Inferior parietal cortex (tissue), 1 donor: ENCODE data around the gene E2F1.
"Not testable (repeated sequence)": the region's sequence is repeated elsewhere in the genome, so short reads cannot be mapped to it uniquely, and the experiment has no call there.

Experiments used
- DNase-seq: peaks from one replicate; pipeline ENCODE4 v3.0.0-alpha.2; 2016; ENCODE audit errors: extremely low spot score

Gene E2F1

GRCh38 chr20:33710681-33711445 is 24.7 kb upstream of the E2F1 start:
- DNase-seq: no peak

DNA sequence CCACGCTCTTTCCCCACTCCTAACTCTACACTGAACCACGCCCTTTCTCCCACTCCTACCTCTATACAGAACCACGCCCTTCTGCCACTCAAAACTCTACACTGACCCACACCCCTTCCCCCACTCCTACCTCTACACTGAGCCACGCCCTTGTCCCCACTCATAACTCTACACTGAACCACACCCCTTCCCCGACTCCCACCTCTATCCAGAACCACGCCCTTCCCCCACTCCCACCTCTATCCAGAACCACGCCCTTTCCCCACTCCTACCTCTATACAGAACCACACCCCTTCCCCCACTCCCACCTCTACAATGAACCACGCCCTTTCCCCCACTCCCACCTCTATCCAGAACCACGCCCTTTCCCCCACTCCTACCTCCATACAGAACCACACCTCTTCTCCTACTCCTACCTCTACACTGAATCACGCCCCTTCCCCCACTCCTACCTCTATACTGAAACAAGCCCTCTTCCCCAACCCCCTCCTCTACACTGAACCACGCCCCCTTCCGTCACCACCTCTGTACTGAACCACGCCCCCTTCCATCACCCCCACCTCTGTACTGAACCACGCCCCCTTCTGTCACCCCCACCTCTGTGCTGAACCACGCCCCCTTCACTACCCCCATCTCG is 23.8 kb upstream of the E2F1 start:
- DNase-seq: no peak

DNA sequence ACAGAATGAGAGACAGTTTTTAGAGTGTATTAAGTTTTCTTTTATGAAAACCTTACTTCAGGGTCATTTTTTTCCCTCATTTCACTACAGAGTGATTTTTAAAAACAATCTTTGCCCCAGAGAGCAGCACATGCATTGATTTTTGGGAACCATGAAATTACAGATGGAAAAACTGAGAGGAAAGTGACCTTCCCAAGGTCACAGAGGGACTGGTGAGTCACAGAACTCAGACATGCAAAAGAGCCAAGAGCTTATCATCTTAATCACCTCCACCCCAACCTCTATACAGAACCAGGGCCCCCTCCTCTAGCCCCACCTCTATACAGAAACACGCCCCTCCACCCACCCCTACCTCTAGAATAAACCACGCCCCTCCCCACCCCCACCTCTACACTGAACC is 23.2 kb upstream of the E2F1 start:
- no peak for DNase-seq

- no peak for DNase-seq
Measured at GRCh38 chr20:33707668-33708067, 21.5 kb upstream of the E2F1 start.

DNA sequence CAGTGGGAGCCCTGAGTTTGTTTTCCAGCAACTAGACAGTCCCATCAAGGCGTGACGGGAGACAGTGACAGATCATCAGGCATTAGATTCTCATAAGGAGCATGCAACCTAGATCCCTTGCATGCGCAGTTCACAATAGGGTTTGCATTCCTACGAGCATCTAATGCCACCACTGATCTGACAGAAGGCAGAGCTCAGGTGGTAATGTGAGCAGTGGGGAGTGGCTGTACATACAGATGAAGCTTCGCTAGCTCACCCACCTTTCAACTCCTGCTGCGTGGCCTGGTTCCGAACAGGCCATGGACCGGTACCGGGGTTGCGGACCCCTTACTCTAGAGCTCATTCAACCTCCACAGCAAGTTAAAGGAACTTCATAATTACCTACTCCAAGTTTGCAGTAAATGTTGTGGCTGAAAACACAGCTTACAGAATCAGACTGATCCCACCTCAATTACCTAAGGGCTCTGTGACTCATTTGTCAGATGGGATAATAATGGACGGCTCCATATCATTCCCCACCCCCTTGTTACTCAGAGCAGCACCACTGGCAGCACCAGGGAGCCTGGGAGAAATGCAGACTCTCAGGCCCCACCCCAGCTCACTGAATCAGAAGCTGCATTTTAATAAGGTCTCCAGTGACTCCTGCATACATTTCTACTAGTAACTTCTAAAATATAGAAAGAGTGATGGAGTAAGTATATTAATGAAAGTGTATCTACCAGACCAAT is 18.2 kb upstream of the E2F1 start:
- DNase-seq: no peak

- DNase-seq: no peak
Measured at GRCh38 chr20:33703498-33704137, 17.4 kb upstream of the E2F1 start.

DNA sequence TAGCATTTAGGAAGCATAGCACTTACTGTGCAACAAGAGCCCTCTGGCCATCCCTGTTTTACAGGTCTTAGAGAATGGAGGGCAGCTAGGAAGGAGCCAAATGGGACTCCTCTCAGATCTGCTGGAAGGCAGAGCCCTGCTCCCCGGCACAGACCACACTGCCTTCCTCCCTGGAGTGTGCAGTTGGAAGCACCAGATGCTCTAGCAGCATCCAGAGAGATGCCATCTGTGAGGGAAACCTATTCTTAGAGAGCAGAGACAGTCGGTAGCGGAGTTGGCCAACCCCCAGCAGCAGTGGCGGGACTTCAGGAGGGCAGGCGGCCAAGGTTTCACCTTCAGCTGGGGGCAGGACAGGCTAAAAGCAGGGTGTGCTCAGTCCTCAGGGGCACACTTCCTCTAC is 16.7 kb upstream of the E2F1 start:
- DNase-seq: peak; percentile 60

DNA sequence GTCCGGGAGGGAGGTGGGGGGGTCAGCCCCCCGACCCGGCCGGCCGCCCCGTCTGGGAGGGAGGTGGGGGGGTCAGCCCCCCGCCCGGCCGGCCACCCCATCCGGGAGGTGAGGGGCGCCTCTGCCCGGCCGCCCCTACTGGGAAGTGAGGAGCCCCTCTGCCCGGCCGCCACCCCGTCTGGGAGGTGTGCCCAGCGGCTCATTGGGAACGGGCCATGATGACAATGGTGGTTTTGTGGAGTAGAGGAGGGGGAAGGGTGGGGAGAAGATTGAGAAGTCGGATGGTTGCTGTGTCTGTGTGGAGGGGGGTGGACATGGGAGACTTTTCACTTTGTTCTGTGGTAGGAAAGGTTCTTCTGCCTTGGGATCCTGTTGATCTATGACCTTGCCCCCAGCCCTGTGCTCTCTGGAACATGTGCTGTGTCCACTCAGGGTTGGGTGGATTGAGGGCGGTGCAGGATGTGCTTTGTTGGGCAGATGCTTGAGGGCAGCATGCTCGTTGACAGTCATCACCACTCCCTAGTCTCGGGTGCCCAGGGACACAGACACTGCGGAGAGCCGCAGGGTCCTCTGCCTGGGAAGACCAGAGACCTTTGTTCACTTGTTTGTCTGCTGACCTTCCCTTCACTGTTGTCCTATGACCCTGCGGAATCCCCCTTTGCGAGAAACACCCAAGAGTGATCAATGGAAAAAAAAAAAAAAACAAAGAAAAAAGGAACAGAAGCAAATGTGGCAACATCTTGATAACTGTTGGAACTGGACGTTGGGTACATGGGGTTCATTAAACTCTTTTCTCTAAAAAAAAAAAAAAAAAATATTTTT is 15.7 kb upstream of the E2F1 start:
- no peak for DNase-seq

DNA sequence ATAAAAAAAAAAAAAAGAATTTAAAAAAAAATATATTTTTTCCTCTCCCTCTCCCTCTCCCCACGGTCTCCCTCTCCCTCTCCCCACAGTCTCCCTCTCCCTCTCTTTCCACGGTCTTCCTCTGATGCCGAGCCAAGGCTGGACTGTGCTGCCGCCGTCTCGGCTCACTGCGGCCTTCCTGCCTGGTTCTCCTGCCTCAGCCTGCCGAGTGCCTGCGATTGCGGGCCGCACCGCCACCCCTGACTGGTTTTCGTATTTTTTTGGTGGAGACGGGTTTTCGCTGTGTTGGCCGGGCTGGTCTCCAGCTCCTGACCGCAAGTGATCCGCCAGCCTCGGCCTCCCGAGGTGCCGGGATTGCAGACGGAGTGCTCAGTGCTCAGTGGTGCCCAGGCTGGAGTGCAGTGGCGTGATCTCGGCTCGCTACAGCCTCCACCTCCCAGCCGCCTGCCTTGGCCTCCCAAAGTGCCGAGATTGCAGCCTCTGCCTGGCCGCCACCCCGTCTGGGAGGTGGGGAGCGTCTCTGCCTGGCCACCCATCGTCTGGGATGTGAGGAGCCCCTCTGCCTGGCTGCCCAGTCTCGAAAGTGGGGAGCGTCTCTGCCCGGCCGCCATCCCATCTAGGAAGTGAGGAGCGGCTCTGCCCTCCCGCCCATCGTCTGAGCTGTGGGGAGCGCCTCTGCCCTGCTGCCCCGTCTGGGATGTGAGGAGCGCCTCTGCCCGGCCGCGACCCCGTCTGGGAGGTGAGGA is 14.7 kb upstream of the E2F1 start:
- not testable (repeated sequence) for DNase-seq

GRCh38 chr20:33698966-33699365 is 12.8 kb upstream of the E2F1 start:
- DNase-seq: not testable (repeated sequence)

GRCh38 chr20:33697129-33697528 is 10.9 kb upstream of the E2F1 start:
- peak; percentile 77 for DNase-seq

GRCh38 chr20:33696448-33696847 is 10.3 kb upstream of the E2F1 start:
- DNase-seq: no peak

DNA sequence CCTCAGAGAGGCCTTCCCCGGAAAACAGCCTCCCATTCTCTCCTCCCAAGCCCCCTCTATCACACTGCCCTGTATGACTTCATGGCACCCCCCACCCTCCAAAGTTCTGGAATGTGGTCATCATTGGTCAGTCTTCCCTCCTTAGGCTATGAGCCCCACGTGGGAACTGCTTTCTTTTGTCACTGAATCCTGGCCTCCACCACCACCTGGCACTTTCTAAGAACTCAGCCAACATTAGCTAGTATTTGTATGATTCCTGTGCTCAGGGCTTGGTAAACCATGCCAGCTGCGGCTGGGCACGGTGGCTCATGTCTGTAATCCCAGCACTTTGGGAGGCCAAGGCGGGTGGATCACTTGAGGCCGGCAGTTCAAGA is 8.4 kb upstream of the E2F1 start:
- DNase-seq: no peak

DNA sequence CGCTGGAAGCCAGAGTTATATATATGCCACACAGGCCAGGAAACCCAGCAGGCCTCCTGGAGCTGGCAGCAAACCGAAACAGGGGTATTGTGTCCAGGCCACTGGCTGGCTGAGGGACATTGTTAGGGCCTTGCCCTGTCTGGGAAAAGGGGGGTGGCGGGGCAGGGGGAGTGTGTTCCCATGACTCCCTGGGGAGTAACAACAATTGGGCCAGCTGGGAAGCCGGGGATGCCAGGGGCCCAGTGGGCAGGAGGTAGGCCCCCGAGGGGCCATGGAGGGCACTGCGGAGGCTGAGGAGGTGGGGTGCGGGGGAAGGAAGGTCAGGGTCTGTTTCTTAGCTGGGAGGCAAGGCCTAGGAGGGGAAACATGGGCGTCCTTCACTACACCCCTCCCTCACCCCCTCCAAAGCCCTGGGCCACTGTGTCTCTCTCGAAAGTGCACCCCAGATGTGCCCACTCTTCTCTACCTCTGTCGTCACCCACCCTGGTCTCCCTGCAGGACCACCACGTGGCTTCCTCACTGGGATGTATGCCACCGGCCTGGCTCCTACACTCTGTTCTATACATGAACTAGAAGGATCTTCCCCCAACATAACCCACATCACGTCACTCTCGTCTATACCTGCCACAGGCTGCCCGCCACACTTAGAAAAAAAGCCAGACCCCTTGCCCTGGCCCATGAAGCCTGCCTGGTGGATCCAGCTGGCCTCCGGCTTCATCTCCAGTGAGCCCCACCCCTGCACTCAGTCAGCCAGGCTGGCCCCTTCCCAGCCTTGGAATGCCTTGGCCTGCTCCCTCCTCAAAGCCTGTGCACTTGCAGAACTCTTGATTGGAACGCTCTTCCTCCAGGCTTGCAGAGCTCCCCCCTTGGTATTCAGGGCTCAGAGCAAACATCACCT is 7.8 kb upstream of the E2F1 start:
- DNase-seq: peak; percentile 47

- no peak for DNase-seq
Measured at GRCh38 chr20:33693289-33693688, 7.1 kb upstream of the E2F1 start.

DNA sequence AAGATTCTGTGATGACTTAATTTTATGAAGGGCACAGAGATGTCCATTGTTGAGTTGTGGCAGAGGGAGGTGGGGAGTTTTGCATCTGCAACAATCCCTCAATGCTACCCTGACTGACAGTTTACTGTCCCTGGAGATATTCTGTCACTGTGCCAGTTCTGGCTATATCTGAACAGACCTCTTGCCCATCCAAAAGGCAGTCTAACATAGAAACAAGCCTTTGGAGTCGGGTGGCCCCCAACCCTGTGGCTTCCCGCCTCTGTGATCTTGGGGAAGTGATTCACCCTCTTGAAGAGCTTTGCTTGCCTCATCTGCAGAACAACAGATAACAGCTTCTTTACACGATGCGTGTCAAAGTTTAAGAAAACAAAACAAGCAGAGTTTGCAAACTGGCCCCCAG is 3.8 kb upstream of the E2F1 start:
- peak; percentile 57 for DNase-seq

- DNase-seq: no peak
Measured at GRCh38 chr20:33689493-33689892, 3.3 kb upstream of the E2F1 start.

DNA sequence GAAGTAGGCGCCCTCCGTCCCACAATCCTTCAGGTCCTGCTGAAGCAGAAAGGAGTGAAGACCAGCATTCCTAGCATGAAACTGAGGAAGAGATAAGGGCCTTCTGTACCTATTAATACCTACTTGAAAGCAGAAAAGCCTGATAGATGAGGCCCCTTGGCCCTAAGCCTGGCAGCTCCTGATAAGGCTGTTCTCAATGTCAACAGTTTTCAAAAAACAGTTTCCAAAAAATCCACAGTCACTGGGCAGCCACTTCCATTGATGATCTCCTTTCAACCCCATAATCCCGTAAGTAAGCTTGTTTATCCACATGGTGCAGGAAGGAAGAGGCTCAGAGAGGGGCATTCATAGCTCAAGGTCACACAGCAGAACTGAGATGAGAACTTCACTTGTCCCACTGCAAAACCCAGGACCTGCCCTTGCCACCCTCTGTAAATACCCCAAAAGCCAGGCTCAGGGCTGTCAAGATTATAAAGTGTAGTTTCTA is 2.8 kb upstream of the E2F1 start:
- DNase-seq: no peak
